PFSK-1 (cell line): ENCODE results near the gene MIAT.

Experiments
- FOXP2 ChIP-seq: optimal IDR thresholded peaks from 2 replicates; pipeline ENCODE3; 2011; ENCODE audit warnings: borderline replicate concordance, control low read depth, inconsistent platforms; ENCODE audit not compliant: insufficient read depth; ENCODE audit errors: extremely low read length, extremely low read depth
- POLR2AphosphoS5 ChIP-seq: IDR thresholded peaks from 2 replicates; pipeline ENCODE4 v1.6.1; 2012; ENCODE audit warnings: low read depth, mild to moderate bottlenecking, control low read depth, low read length, moderate library complexity
- REST ChIP-seq, 2 experiments: IDR thresholded peaks; 2 replicates each; pipeline versions ENCODE4 v1.6.1 to v1.8.0; 2011 to 2012; ENCODE audit warnings: low read depth in 2 of 2, low read length in 2 of 2, control low read depth in 1 of 2, inconsistent platforms in 1 of 2, mild to moderate bottlenecking in 1 of 2, moderate library complexity in 1 of 2; ENCODE audit not compliant: insufficient read depth in 1 of 2
- SIN3A ChIP-seq: IDR thresholded peaks from 2 replicates; pipeline ENCODE4 v1.6.1; 2012; ENCODE audit warnings: mild to moderate bottlenecking, low read length, moderate library complexity, borderline replicate concordance; ENCODE audit not compliant: insufficient read depth
- TAF1 ChIP-seq: IDR thresholded peaks from 2 replicates; pipeline ENCODE4 v1.6.1; 2012; ENCODE audit warnings: low read length, control low read depth, borderline replicate concordance; ENCODE audit not compliant: insufficient read depth

Gene MIAT

GRCh38 chr22:26672590-26673468 lies 15.4 kb downstream of the MIAT start:
- peak; percentile 53; the same call in 1 of the 2 replicates for TF ChIP-seq POLR2AphosphoS5
- no peak for TF ChIP-seq REST (IDR thresholded peaks at IDR 0.05; ENCODE audit: insufficient read depth in 1 of 2, low read depth in 2 of 2, low read length in 2 of 2)
- TF ChIP-seq TAF1: 0 out of 2 replicates have a peak, but pooled peaks have one; percentile 27
- peak; percentile 17 for TF ChIP-seq FOXP2
- 0 out of 2 replicates have a peak, but pooled peaks have one; percentile 35 for TF ChIP-seq SIN3A

DNA sequence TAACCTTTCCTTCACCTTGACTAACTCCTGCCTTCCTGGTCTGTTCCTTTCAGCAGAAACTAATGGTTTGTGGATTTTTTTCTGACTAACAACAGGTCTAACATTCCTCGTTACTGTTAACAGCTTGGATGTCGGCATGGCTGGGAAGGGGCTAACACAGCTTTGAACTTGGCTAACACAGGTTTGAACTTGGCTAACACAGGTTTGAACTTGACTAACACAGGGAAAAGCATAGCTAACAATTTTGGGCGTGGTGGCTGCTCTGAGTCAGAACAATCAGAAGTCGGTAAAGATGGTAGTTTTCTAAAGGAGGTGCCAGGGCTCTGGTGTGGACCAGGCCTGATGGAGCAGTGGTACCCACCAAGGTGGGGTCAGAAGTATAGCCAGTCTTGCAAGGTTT lies 16.1 kb downstream of the MIAT start:
- TF ChIP-seq POLR2AphosphoS5 (no peak), FOXP2 (no peak), REST (IDR thresholded peaks at IDR 0.05; ENCODE audit: insufficient read depth in 1 of 2, low read depth in 2 of 2, low read length in 2 of 2) (no peak), SIN3A (no peak), TAF1 (no peak)

DNA sequence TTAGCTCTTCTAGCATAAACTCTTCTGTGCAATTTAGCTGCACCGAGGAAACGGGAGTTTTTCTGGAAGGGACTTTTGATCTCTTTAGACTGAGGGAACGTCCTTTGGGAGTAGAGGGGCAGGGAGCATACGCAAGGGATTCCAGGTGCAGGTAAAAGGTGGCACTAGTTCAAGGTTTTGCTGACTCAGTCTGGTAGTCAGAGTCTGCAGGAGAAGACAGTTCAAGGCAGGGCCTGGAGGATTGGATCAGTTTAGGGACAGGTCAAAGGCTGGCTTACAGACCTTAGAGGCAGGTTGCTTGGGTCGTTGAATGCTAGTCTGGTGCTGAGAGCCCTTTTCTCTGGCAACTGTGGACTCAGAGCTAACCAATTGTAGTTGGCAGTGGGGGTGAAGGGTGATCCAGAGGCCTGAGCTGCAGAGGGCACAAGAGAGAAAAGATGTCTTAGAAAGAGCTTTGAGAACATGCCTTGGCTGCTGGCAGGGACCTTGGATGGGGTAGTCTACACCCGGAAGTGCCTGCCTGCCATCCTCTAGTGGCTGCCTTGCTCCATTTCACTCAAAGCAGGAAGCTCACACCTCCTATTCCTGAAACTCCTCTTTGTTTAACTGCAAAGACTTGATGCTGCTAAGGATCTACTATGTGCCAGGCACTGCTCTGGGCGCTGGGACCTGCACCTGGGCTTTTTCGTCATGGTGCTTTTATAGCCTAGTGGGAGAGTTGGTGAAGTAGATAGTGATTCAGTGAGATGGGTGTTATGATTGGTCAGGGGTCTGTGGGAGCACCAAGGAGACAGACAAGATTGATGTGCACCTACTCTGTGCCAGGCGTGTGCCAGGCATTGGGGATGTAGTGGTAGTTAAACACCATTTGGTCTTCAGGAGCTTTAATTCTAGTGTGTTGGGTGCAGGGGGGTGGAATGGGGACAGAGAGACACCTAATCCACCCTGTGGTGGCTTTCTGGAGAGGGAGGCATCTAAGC lies 17.1 kb downstream of the MIAT start:
- TF ChIP-seq FOXP2 (no peak), TAF1 (no peak), SIN3A (no peak), POLR2AphosphoS5 (no peak), REST (IDR thresholded peaks at IDR 0.05; ENCODE audit: insufficient read depth in 1 of 2, low read depth in 2 of 2, low read length in 2 of 2) (no peak)

GRCh38 chr22:26675687-26676268 lies 18.4 kb downstream of the MIAT start:
- TF ChIP-seq FOXP2 (no peak), TAF1 (no peak), POLR2AphosphoS5 (no peak), REST (IDR thresholded peaks at IDR 0.05; ENCODE audit: insufficient read depth in 1 of 2, low read depth in 2 of 2, low read length in 2 of 2) (no peak), SIN3A (no peak)
